Effector memory CD8-positive, alpha-beta T cell (primary cell): ENCODE results near the gene ARFGAP2.

ENCODE experiments used
- ATAC-seq: fragments of 150-1000 bp; cut with Tn5 transposase; replicated peaks from 2 replicates; pipeline ENCODE4 v1.10.0; 2021; ENCODE audit warnings: mild to moderate bottlenecking, moderate library complexity
- DNase-seq, 3 experiments: peaks; one replicate each; pipeline ENCODE4 v3.0.0; 2021
- H3K27ac Mint-ChIP-seq, 2 donors: one replicate each; pipeline ENCODE4 v1.8.0; 2022; ENCODE audit warnings: mild to moderate bottlenecking in 2 of 2, mixed read lengths in 2 of 2, moderate library complexity in 2 of 2
- H3K27me3 Mint-ChIP-seq, 2 donors: one replicate each; pipeline ENCODE4 v1.8.0; 2022; ENCODE audit warnings: mixed read lengths in 2 of 2
- H3K36me3 Mint-ChIP-seq: one replicate; pipeline ENCODE4 v1.8.0; 2022; ENCODE audit warnings: mild to moderate bottlenecking, moderate library complexity, mixed read lengths; ENCODE audit not compliant: insufficient read depth
- H3K4me1 Mint-ChIP-seq, 2 donors: one replicate each; pipeline ENCODE4 v1.8.0; 2022; ENCODE audit warnings: low read depth in 2 of 2, mixed read lengths in 2 of 2
- H3K4me3 Mint-ChIP-seq, 2 donors: one replicate each; pipeline ENCODE4 v1.8.0; 2022; ENCODE audit warnings: mild to moderate bottlenecking in 2 of 2, mixed read lengths in 2 of 2, moderate library complexity in 2 of 2
- H3K9me3 Mint-ChIP-seq, 2 donors: one replicate each; pipeline ENCODE4 v1.8.0; 2022; ENCODE audit warnings: mixed read lengths in 2 of 2

Gene ARFGAP2

DNA sequence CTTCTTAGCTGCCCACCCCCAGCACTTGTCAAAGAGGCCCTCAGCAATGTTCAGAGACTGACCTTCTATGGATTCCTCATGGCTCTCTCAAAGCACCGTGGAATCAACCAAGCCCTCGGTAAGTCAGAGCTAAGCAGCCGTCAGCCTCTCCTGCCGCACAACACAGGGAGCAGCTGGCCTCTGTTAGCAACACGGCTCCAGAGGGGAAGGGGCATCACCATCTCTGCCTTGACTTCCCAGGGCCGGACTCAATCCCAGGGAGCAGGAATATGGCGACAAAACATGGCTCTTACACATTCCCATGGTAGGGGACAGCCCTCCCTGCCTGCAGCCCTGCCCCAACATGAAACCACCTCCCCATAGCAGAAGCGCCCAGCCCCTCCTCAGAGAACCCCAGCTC is 18.9 kb downstream of the ARFGAP2 start:
- no peak for DNase-seq
- no peaks in the 10 kb centered on the region for H3K9me3 Mint-ChIP-seq
- no peak for ATAC-seq
- H3K27ac Mint-ChIP-seq = peak overlapping the region in 1 of 2 donors; percentile 88
- no peaks in the 10 kb centered on the region for H3K27me3 Mint-ChIP-seq
- peaks cover 26% of the 10 kb centered on the region in 2 donors for H3K4me1 Mint-ChIP-seq
- no peak overlapping the region for H3K4me3 Mint-ChIP-seq
- H3K36me3 Mint-ChIP-seq = peaks cover 24% of the 10 kb centered on the region

DNA sequence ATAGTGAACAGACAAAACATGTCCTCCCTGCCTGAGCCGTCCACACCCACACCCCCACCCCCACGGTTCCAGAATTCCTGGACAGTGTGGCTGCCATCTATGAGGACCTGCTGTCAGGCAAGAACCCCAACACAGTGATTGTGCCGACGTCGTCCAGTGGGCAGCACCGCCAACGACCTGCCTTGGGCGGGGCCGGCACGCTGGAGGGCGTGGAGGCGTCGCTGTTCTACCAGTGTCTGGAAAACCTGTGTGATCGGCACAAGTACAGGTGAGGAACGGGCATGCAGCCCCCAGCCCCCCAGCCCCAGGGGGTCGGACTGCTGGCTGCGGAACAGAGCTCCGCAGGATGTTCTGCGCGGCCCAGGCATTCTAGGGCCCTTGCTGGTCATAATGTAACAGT is 19.7 kb downstream of the ARFGAP2 start:
- peaks cover 26% of the 10 kb centered on the region in 2 donors for H3K4me1 Mint-ChIP-seq
- H3K9me3 Mint-ChIP-seq = no peaks in the 10 kb centered on the region
- ATAC-seq (no peak), DNase-seq (no peak)
- H3K36me3 Mint-ChIP-seq = peaks cover 20% of the 10 kb centered on the region
- no peaks in the 10 kb centered on the region for H3K27me3 Mint-ChIP-seq
- no peak overlapping the region for H3K4me3 Mint-ChIP-seq
- no peak overlapping the region for H3K27ac Mint-ChIP-seq

DNA sequence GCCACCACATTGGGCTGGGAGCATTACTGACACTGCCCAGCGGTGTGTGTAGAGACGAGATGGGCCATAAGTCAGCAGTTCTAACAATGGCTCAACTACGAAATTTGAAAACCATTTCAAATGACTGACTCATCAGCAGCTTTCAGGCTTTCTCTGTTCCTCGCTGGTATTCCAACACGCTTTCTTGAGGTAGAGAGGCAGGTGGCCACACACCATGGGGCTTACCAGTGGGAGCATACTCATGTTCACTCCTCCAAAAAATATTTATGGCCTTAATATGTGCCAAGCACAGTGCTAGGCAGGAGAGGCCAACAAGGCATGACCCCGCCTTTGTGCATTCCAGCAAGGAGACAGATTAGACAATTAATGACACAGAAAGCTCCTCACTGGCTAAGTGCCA is 20.3 kb downstream of the ARFGAP2 start:
- no peak for ATAC-seq
- H3K27me3 Mint-ChIP-seq = no peaks in the 10 kb centered on the region
- H3K9me3 Mint-ChIP-seq = no peaks in the 10 kb centered on the region
- peaks cover 17% of the 10 kb centered on the region for H3K36me3 Mint-ChIP-seq
- peak overlapping the region in 1 of 2 donors; percentile 91 for H3K27ac Mint-ChIP-seq
- no peak overlapping the region for H3K4me3 Mint-ChIP-seq
- no peak for DNase-seq
- peaks cover 24 to 26% of the 10 kb centered on the region in 2 donors for H3K4me1 Mint-ChIP-seq

DNA sequence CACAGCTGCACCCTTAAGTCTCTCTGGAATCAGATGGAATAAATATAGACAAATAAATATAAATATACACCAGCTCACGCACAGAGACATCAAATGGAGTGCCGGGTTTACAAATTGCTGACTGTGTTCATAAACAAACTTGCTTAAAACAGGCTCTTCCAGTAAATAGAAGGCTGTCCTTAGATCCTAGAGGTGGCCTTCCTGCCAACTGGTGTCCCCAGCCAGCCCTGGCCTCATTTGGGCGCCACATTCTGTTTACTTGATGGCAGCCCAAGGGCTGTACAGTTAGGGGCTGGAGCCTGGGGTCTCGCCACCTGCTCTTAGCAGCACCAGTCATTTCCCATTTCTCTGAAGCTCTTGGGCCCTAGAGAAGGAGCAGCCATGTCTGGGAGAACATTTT is 20.8 kb downstream of the ARFGAP2 start:
- Mint-ChIP-seq H3K27me3 (no peaks in the 10 kb centered on the region), H3K27ac (peak overlapping the region; percentile 87 to 91), H3K4me1 (peaks cover 24 to 26% of the 10 kb centered on the region in 2 donors), H3K4me3 (peak overlapping the region; percentile 74 to 80), H3K36me3 (peaks cover 17% of the 10 kb centered on the region), H3K9me3 (no peaks in the 10 kb centered on the region)
- DNase-seq = no peak
- ATAC-seq = no peak

DNA sequence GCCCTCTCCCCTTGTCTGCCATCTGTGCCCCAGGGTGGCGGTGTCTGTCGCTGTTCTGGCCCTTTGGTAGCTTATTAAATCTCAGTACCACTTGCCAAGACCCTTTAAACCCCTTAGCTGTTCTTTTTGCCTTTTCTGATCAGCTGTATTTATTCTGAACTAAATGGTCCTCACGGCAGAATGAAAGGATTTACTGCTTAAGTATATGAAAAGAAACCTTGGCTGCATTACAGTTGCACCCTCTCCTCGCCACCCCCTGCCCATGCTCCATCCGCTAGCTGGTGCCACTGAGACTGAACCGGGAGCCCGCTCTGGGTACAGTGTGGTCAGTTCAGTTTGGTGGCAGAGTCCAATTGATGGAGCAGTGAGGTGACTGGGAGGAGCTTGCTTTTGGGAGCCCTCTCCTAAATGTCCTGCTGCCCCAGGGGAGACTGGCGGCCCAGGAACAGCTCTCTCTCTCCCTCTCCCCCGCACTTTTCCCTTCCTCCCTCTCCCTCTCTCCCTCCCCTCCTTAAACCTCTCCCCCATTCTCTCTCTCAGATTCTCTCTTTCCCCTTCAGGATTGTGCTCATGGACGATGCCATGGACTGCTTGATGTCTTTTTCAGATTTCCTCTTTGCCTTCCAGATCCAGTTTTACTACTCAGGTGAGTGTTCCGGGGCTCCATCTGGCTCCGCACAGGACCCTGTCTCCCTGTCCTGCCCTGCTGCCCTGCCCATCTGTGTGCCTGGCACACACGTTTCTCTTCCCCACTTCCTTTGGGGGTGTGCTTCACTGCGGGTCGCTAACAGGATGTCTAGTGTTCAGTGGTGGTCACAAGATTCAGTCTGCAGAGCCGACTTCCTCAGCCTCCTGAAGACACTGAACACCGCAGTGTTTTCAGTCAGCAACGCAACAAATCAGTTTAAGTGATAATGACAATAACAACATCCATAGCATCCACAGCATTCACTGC is 21.8 kb downstream of the ARFGAP2 start:
- peaks cover 14% of the 10 kb centered on the region for H3K36me3 Mint-ChIP-seq
- H3K9me3 Mint-ChIP-seq = no peaks in the 10 kb centered on the region
- peaks cover 24 to 26% of the 10 kb centered on the region in 2 donors for H3K4me1 Mint-ChIP-seq
- H3K4me3 Mint-ChIP-seq = peak overlapping the region; percentile 74 to 80
- DNase-seq (peak; percentile 18 to 41 (median 26)), ATAC-seq (peak; percentile 93)
- peak overlapping the region; percentile 87 to 91 for H3K27ac Mint-ChIP-seq
- no peaks in the 10 kb centered on the region for H3K27me3 Mint-ChIP-seq

DNA sequence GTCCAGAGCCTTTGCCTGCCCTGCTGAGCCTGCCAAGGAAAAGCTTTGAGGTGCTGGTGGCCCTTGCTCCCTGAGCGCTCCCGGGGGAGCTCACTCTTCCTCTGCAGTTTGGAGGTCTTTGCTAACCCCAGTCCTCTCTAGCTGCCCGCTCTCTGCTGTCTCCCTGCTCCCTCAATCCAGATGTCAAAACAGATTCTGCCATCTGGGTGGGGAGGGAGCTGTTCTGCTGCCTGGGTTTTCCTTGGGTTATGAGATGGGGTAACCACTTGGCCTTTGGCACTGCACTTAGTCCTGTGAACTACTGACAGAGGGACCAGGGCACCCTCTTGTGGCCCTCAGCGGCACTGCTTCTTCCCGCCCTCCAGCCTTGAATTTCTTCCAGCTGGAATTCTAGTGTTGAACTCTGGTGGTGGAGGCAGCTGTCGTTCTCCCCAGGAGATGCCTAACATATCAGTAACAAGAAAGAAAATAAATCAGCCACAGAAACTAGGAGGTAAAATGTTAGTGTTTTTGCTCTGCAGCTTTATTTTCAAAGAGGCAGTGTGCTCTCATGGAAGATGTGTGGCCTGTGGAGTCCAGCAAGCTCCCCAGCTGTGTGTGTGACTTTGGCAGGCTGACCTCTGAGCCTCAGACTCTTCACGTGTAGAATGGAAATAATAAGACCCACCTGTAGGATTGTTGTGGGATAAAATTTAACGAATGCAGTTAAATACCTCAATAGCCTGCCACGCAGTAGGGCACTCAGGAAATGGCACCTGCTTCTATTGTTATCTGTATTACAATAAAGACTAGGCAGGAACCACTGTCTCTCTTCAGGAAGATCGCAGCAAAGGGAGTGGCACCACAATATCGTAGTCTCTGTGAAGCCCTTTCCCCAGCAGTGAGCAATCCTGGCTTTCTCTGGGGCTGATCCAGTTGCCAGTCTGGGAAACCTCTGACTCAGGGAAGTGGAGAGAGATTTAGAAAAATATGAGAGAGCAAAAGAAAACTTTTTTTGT is 23.4 kb downstream of the ARFGAP2 start:
- Mint-ChIP-seq H3K27me3 (no peaks in the 10 kb centered on the region), H3K27ac (peak overlapping the region; percentile 87 to 91), H3K36me3 (peaks cover 8% of the 10 kb centered on the region), H3K4me3 (peak overlapping the region; percentile 20 to 45), H3K9me3 (no peaks in the 10 kb centered on the region), H3K4me1 (peaks cover 24 to 26% of the 10 kb centered on the region in 2 donors)
- ATAC-seq (peak; percentile 44), DNase-seq (peak; percentile 20 to 50 (median 38))

DNA sequence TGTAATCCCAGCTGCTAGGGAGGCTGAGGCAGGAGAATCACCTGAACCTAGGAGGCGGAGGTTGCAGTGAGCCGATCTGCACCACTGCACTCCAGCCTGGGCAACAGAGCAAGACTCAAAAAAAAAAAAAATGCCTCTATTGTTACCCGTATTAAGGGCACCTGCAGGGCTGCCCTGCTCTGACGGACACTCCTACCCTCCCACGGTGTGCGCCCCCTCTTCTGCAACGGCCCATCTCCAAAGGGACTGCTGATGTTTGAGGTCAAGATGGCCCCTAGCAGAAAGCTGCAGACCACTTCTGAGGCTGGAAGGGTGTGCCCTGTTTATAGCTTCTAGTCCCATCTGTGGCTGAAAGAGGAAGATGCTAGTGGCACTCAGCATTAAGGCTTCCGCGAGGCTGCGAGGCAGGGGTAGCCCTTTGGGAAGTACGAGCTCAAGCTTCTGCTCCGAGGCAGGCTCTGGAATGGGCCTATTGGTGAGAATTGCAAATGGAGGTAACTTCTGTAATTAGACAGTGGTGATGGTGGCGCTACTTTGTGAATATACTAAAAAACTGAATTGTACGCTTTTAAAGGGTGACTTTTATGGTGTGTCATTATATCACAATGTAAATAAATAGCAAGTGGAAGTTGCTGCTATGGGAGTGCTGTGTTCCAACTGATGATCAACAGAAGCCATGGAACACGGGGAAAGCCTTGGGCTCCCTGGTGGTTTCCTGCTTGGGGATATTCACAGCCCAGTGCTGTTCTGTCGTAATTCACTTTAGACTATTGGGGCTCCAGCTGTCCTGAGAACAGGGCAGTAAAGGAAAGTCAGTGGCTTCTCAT is 24.3 kb downstream of the ARFGAP2 start:
- no peaks in the 10 kb centered on the region for H3K27me3 Mint-ChIP-seq
- DNase-seq (no peak), ATAC-seq (no peak)
- peaks cover 24 to 26% of the 10 kb centered on the region in 2 donors for H3K4me1 Mint-ChIP-seq
- H3K27ac Mint-ChIP-seq = peak overlapping the region in 1 of 2 donors; percentile 87
- no peaks in the 10 kb centered on the region for H3K9me3 Mint-ChIP-seq
- H3K36me3 Mint-ChIP-seq = peaks cover 2% of the 10 kb centered on the region
- no peak overlapping the region for H3K4me3 Mint-ChIP-seq

DNA sequence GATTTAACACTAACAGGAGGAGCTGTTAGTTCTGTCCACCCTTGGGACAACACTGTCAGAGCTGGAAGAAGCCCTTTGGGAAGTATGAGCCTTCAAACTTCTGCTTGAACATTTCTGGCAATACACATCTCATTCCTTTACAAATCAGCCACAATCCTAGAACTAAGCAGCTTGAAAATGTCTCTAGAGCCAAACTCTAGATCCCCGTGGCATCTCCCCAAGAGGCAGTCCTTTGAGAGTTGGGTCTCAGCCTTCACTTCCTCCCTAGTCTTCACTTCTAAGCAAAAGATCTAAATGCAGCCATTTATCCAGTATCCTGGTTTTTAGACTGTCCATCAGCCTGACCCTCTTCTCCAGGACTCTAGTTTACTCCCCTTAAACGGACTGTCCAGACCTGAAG is 26.9 kb downstream of the ARFGAP2 start:
- Mint-ChIP-seq H3K9me3 (no peaks in the 10 kb centered on the region), H3K27me3 (no peaks in the 10 kb centered on the region), H3K36me3 (no peaks in the 10 kb centered on the region), H3K4me1 (peaks cover 15 to 17% of the 10 kb centered on the region in 2 donors), H3K4me3 (no peak overlapping the region), H3K27ac (no peak overlapping the region)
- DNase-seq (no peak), ATAC-seq (no peak)

DNA sequence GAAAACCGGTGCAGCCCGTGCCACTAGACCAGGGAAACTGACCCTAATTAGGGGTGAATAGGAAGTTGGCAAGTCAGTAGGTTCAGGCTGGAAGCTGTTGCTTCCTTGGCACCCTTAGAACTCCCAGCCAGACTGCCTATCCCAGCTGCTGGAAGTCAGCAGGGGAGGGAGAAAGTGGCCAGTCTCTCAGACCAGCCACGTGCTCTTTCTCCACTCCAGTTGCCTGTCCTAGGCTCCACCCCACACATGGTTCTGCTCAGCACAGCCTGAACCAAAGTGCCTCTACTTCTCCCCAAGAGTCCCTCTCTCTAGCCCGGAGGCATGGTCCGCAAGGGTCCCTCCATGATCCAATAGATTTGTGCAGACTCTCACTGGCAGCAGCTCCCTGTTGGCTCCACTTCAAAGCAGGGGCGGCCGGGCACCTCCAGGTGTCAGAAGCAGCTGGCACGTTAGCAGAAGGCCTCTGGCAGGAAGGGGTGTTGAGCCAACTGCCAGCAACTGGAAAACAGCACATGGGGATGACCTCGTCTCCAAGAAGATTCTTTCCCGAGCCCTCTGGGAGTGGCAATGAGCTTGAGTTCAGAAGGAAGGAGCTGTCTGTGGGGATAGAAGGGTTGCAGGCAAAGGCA is 27.7 kb downstream of the ARFGAP2 start:
- Mint-ChIP-seq H3K4me3 (no peak overlapping the region), H3K36me3 (no peaks in the 10 kb centered on the region), H3K27ac (no peak overlapping the region), H3K4me1 (peaks cover 8 to 9% of the 10 kb centered on the region in 2 donors), H3K9me3 (no peaks in the 10 kb centered on the region), H3K27me3 (no peaks in the 10 kb centered on the region)
- DNase-seq (no peak), ATAC-seq (no peak)

DNA sequence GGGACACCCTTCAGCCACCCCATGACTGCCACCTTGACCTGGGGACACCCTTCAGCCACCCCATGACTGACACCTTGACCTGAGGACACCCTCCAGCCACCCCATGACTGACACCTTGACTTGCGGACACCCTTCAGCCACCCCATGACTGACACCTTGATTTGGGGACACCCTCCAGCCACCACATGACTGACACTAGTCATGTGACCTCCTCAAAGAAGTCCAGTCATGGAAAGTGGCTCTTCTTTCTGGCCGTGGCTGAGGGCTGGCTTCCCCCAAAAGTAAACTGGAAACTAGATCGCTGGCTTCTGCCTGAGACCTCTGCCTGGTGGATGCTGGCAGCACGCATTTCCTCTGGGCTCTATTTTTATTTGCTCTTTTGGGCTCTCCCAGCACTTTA is 28.4 kb downstream of the ARFGAP2 start:
- no peaks in the 10 kb centered on the region for H3K27me3 Mint-ChIP-seq
- no peak overlapping the region for H3K27ac Mint-ChIP-seq
- no peak for ATAC-seq
- no peak overlapping the region for H3K4me3 Mint-ChIP-seq
- H3K4me1 Mint-ChIP-seq = peaks cover 4 to 5% of the 10 kb centered on the region in 2 donors
- H3K36me3 Mint-ChIP-seq = no peaks in the 10 kb centered on the region
- H3K9me3 Mint-ChIP-seq = no peaks in the 10 kb centered on the region
- DNase-seq = no peak

DNA sequence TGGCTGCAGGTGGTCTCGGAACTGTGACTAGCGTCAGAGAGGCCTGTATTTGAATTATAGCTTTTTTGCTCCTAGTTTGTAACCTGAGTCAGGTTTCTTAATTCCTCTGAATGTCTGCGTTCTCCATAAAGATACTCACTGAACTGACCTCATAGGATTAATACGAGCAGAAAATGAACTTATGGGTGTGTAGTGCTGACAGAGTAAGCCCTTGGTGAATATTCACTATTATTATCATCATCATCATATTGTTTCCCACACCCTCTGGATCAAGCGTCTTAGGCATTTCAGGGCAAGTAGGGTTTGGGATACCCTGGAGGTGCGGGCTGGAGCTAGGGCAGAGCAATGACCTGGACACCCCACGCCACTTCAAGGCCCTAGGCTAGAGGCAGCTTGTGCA is 29.0 kb downstream of the ARFGAP2 start:
- no peak for ATAC-seq
- no peak for DNase-seq
- no peaks in the 10 kb centered on the region for H3K9me3 Mint-ChIP-seq
- no peaks in the 10 kb centered on the region for H3K36me3 Mint-ChIP-seq
- no peaks in the 10 kb centered on the region for H3K4me1 Mint-ChIP-seq
- no peak overlapping the region for H3K4me3 Mint-ChIP-seq
- H3K27ac Mint-ChIP-seq = no peak overlapping the region
- H3K27me3 Mint-ChIP-seq = no peaks in the 10 kb centered on the region

DNA sequence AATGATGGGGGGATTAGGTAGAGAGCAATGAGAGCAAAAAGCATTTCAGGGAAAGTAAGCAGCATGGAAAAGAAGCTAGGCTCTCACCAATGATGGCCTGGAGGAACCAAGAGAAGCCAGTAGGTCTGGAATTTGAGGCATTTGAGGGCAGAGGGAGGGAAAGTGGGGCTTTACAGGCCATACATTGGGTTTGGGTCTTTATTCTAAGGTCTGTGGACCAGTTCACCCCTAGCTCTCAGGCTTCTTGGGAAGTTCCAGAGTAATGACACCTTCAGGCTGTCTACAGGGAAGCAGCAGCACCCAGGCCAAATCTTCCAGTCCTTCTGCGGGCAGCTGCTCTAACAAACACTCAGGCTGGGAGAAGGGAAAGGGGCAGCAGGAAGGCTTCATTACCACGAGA is 29.4 kb downstream of the ARFGAP2 start:
- Mint-ChIP-seq H3K27ac (no peak overlapping the region), H3K36me3 (no peaks in the 10 kb centered on the region), H3K9me3 (no peaks in the 10 kb centered on the region), H3K27me3 (no peaks in the 10 kb centered on the region), H3K4me3 (no peak overlapping the region), H3K4me1 (no peaks in the 10 kb centered on the region)
- DNase-seq (no peak), ATAC-seq (no peak)
